ENCODE measurements around the gene EYS.

GRCh38 chr6:64230530-64230929 is 1476.5 kb downstream of the EYS start:
- TF ChIP-seq SIN3A (IDR thresholded peaks at IDR 0.05; ENCODE audit: borderline replicate concordance, low read depth, low read length) (no peak), FOXA3 (CRISPR knock-in tag; IDR thresholded peaks at IDR 0.05) (no peak), FOXP1 (IDR thresholded peaks at IDR 0.05) (no peak), FOXP1 (CRISPR knock-in tag; IDR thresholded peaks at IDR 0.05) (no peak), RBM39 (IDR thresholded peaks at IDR 0.05; ENCODE audit: low read depth, low read length, poor library complexity, severe bottlenecking) (no peak), FOSL1 (CRISPR knock-in tag; IDR thresholded peaks at IDR 0.05; ENCODE audit: borderline replicate concordance) (no peak), ZFX (CRISPR knock-in tag; IDR thresholded peaks at IDR 0.05; ENCODE audit: low read depth) (no peak), JUNB (CRISPR knock-in tag; IDR thresholded peaks at IDR 0.05; ENCODE audit: borderline replicate concordance) (no peak), ZSCAN31 (CRISPR knock-in tag; IDR thresholded peaks at IDR 0.05; ENCODE audit: low read depth) (no peak), TBX2 (CRISPR knock-in tag; IDR thresholded peaks at IDR 0.05; ENCODE audit: borderline replicate concordance) (no peak), PATZ1 (CRISPR knock-in tag; IDR thresholded peaks at IDR 0.05) (no peak), FOXJ3 (CRISPR knock-in tag; IDR thresholded peaks at IDR 0.05; ENCODE audit: borderline replicate concordance) (no peak), PRDM15 (CRISPR knock-in tag; IDR thresholded peaks at IDR 0.05) (no peak), ZFP82 (CRISPR knock-in tag; IDR thresholded peaks at IDR 0.05; ENCODE audit: borderline replicate concordance) (no peak), SNRNP70 (IDR thresholded peaks at IDR 0.05; ENCODE audit: low read depth, low read length) (no peak)

All from HepG2 (cell line).